ENCODE data around the gene RALGPS1.

RALGPS1 gene

GRCh38 chr9:127123064-127123890 is 208.7 kb downstream of the RALGPS1 start:
- Histone ChIP-seq H3K4me1 (ENCODE audit: control insufficient read depth in 2 of 2, insufficient read depth in 2 of 2, low read length in 2 of 2) (peaks cover 0 to 8% of the 10 kb centered on the region in 2 donors), H3K9ac (ENCODE audit: low read depth in 1 of 2, low read length in 2 of 2) (peak overlapping the region; percentile 7 to 71)

GRCh38 chr9:127124111-127124531 is 209.5 kb downstream of the RALGPS1 start:
- Histone ChIP-seq H3K36me3 (ENCODE audit: control insufficient read depth in 2 of 2, insufficient read depth in 2 of 2, low read length in 2 of 2) (peaks cover 0 to under 1% of the 10 kb centered on the region in 2 donors), H3K9me3 (ENCODE audit: control insufficient read depth in 2 of 2, low read length in 2 of 2) (no peaks in the 10 kb centered on the region), H3K27me3 (ENCODE audit: control insufficient read depth in 2 of 2, insufficient read depth in 2 of 2, low read length in 2 of 2) (no peaks in the 10 kb centered on the region), H3K27ac (ENCODE audit: low read depth in 2 of 2, low read length in 2 of 2) (no peak overlapping the region), H3K4me3 (ENCODE audit: low read length in 2 of 2) (no peak overlapping the region), H3K4me1 (ENCODE audit: control insufficient read depth in 2 of 2, insufficient read depth in 2 of 2, low read length in 2 of 2) (peaks cover 0 to 6% of the 10 kb centered on the region in 2 donors), H3K9ac (ENCODE audit: low read depth in 1 of 2, low read length in 2 of 2) (no peak overlapping the region)

More at GRCh38 chr9:127123064-127123890, 208.7 kb downstream of the RALGPS1 start:
- Histone ChIP-seq H3K27ac (ENCODE audit: low read depth in 2 of 2, low read length in 2 of 2) (peak overlapping the region; percentile 76 to 81), H3K27me3 (ENCODE audit: control insufficient read depth in 2 of 2, insufficient read depth in 2 of 2, low read length in 2 of 2) (no peaks in the 10 kb centered on the region), H3K4me3 (ENCODE audit: low read length in 2 of 2) (peak overlapping the region; percentile 24 to 38), H3K36me3 (ENCODE audit: control insufficient read depth in 2 of 2, insufficient read depth in 2 of 2, low read length in 2 of 2) (peaks cover 0 to 4% of the 10 kb centered on the region in 2 donors), H3K9me3 (ENCODE audit: control insufficient read depth in 2 of 2, low read length in 2 of 2) (no peaks in the 10 kb centered on the region)

- H3K27me3 ChIP-seq (ENCODE audit: control insufficient read depth in 2 of 2, insufficient read depth in 2 of 2, low read length in 2 of 2): no peaks in the 10 kb centered on the region
- H3K4me3 ChIP-seq (ENCODE audit: low read length in 2 of 2): no peak overlapping the region
- H3K4me1 ChIP-seq (ENCODE audit: control insufficient read depth in 2 of 2, insufficient read depth in 2 of 2, low read length in 2 of 2): peaks cover 0 to 4% of the 10 kb centered on the region in 2 donors
- no peaks in the 10 kb centered on the region for H3K36me3 ChIP-seq (ENCODE audit: control insufficient read depth in 2 of 2, insufficient read depth in 2 of 2, low read length in 2 of 2)
- H3K27ac ChIP-seq (ENCODE audit: low read depth in 2 of 2, low read length in 2 of 2): no peak overlapping the region
- no peaks in the 10 kb centered on the region for H3K9me3 ChIP-seq (ENCODE audit: control insufficient read depth in 2 of 2, low read length in 2 of 2)
- H3K9ac ChIP-seq (ENCODE audit: low read depth in 1 of 2, low read length in 2 of 2): no peak overlapping the region
Measured at GRCh38 chr9:127124792-127125191, 210.2 kb downstream of the RALGPS1 start.

GRCh38 chr9:127126971-127127370 is 212.4 kb downstream of the RALGPS1 start:
- H3K27ac ChIP-seq (ENCODE audit: low read depth in 2 of 2, low read length in 2 of 2): peak overlapping the region in 1 of 2 donors; percentile 31
- H3K27me3 ChIP-seq (ENCODE audit: control insufficient read depth in 2 of 2, insufficient read depth in 2 of 2, low read length in 2 of 2): no peaks in the 10 kb centered on the region

GRCh38 chr9:127128341-127129072 is 213.9 kb downstream of the RALGPS1 start:
- Histone ChIP-seq H3K9ac (ENCODE audit: low read depth in 1 of 2, low read length in 2 of 2) (no peak overlapping the region), H3K4me1 (ENCODE audit: control insufficient read depth in 2 of 2, insufficient read depth in 2 of 2, low read length in 2 of 2) (peaks cover 0 to 6% of the 10 kb centered on the region in 2 donors), H3K27me3 (ENCODE audit: control insufficient read depth in 2 of 2, insufficient read depth in 2 of 2, low read length in 2 of 2) (no peaks in the 10 kb centered on the region), H3K36me3 (ENCODE audit: control insufficient read depth in 2 of 2, insufficient read depth in 2 of 2, low read length in 2 of 2) (no peaks in the 10 kb centered on the region), H3K27ac (ENCODE audit: low read depth in 2 of 2, low read length in 2 of 2) (peak overlapping the region in 1 of 2 donors; percentile 6), H3K4me3 (ENCODE audit: low read length in 2 of 2) (no peak overlapping the region), H3K9me3 (ENCODE audit: control insufficient read depth in 2 of 2, low read length in 2 of 2) (no peaks in the 10 kb centered on the region)

More at GRCh38 chr9:127126971-127127370, 212.4 kb downstream of the RALGPS1 start:
- H3K9ac ChIP-seq (ENCODE audit: low read depth in 1 of 2, low read length in 2 of 2): no peak overlapping the region
- no peaks in the 10 kb centered on the region for H3K9me3 ChIP-seq (ENCODE audit: control insufficient read depth in 2 of 2, low read length in 2 of 2)
- no peaks in the 10 kb centered on the region for H3K36me3 ChIP-seq (ENCODE audit: control insufficient read depth in 2 of 2, insufficient read depth in 2 of 2, low read length in 2 of 2)
- H3K4me1 ChIP-seq (ENCODE audit: control insufficient read depth in 2 of 2, insufficient read depth in 2 of 2, low read length in 2 of 2): peaks cover 0 to 4% of the 10 kb centered on the region in 2 donors
- H3K4me3 ChIP-seq (ENCODE audit: low read length in 2 of 2): no peak overlapping the region

GRCh38 chr9:127129073-127129717 is 214.6 kb downstream of the RALGPS1 start:
- Histone ChIP-seq H3K36me3 (ENCODE audit: control insufficient read depth in 2 of 2, insufficient read depth in 2 of 2, low read length in 2 of 2) (no peaks in the 10 kb centered on the region), H3K9me3 (ENCODE audit: control insufficient read depth in 2 of 2, low read length in 2 of 2) (no peaks in the 10 kb centered on the region), H3K9ac (ENCODE audit: low read depth in 1 of 2, low read length in 2 of 2) (no peak overlapping the region), H3K4me1 (ENCODE audit: control insufficient read depth in 2 of 2, insufficient read depth in 2 of 2, low read length in 2 of 2) (peaks cover 0 to 6% of the 10 kb centered on the region in 2 donors), H3K27ac (ENCODE audit: low read depth in 2 of 2, low read length in 2 of 2) (no peak overlapping the region), H3K27me3 (ENCODE audit: control insufficient read depth in 2 of 2, insufficient read depth in 2 of 2, low read length in 2 of 2) (no peaks in the 10 kb centered on the region), H3K4me3 (ENCODE audit: low read length in 2 of 2) (no peak overlapping the region)

- peaks cover 0 to 6% of the 10 kb centered on the region in 2 donors for H3K4me1 ChIP-seq (ENCODE audit: control insufficient read depth in 2 of 2, insufficient read depth in 2 of 2, low read length in 2 of 2)
- no peaks in the 10 kb centered on the region for H3K9me3 ChIP-seq (ENCODE audit: control insufficient read depth in 2 of 2, low read length in 2 of 2)
- no peak overlapping the region for H3K9ac ChIP-seq (ENCODE audit: low read depth in 1 of 2, low read length in 2 of 2)
- no peak overlapping the region for H3K27ac ChIP-seq (ENCODE audit: low read depth in 2 of 2, low read length in 2 of 2)
- no peak overlapping the region for H3K4me3 ChIP-seq (ENCODE audit: low read length in 2 of 2)
- no peaks in the 10 kb centered on the region for H3K27me3 ChIP-seq (ENCODE audit: control insufficient read depth in 2 of 2, insufficient read depth in 2 of 2, low read length in 2 of 2)
- H3K36me3 ChIP-seq (ENCODE audit: control insufficient read depth in 2 of 2, insufficient read depth in 2 of 2, low read length in 2 of 2): no peaks in the 10 kb centered on the region
Measured at GRCh38 chr9:127129718-127130085, 215.1 kb downstream of the RALGPS1 start.

GRCh38 chr9:127130235-127130634 is 215.7 kb downstream of the RALGPS1 start:
- Histone ChIP-seq H3K9me3 (ENCODE audit: control insufficient read depth in 2 of 2, low read length in 2 of 2) (no peaks in the 10 kb centered on the region), H3K9ac (ENCODE audit: low read depth in 1 of 2, low read length in 2 of 2) (no peak overlapping the region), H3K36me3 (ENCODE audit: control insufficient read depth in 2 of 2, insufficient read depth in 2 of 2, low read length in 2 of 2) (no peaks in the 10 kb centered on the region), H3K27ac (ENCODE audit: low read depth in 2 of 2, low read length in 2 of 2) (no peak overlapping the region), H3K4me1 (ENCODE audit: control insufficient read depth in 2 of 2, insufficient read depth in 2 of 2, low read length in 2 of 2) (peaks cover 0 to 6% of the 10 kb centered on the region in 2 donors), H3K27me3 (ENCODE audit: control insufficient read depth in 2 of 2, insufficient read depth in 2 of 2, low read length in 2 of 2) (no peaks in the 10 kb centered on the region), H3K4me3 (ENCODE audit: low read length in 2 of 2) (no peak overlapping the region)

- H3K4me1 ChIP-seq (ENCODE audit: control insufficient read depth in 2 of 2, insufficient read depth in 2 of 2, low read length in 2 of 2): peaks cover 0 to 6% of the 10 kb centered on the region in 2 donors
- H3K9ac ChIP-seq (ENCODE audit: low read depth in 1 of 2, low read length in 2 of 2): no peak overlapping the region
- H3K9me3 ChIP-seq (ENCODE audit: control insufficient read depth in 2 of 2, low read length in 2 of 2): no peaks in the 10 kb centered on the region
- H3K4me3 ChIP-seq (ENCODE audit: low read length in 2 of 2): no peak overlapping the region
- H3K27me3 ChIP-seq (ENCODE audit: control insufficient read depth in 2 of 2, insufficient read depth in 2 of 2, low read length in 2 of 2): no peaks in the 10 kb centered on the region
- H3K27ac ChIP-seq (ENCODE audit: low read depth in 2 of 2, low read length in 2 of 2): peak overlapping the region; percentile 11 to 71
- no peaks in the 10 kb centered on the region for H3K36me3 ChIP-seq (ENCODE audit: control insufficient read depth in 2 of 2, insufficient read depth in 2 of 2, low read length in 2 of 2)
Measured at GRCh38 chr9:127130661-127131538, 216.3 kb downstream of the RALGPS1 start.

Measured in mucosa of rectum (tissue), 2 donors.